Activated CD8-positive, alpha-beta memory T cell treated with anti-CD3 and anti-CD28 coated beads, Interleukin-2, amount 50 U/mL, for 24 hours (primary cell): ENCODE data around the gene TXNL4A.
"Not testable (repeated sequence)": the region's sequence is repeated elsewhere in the genome, so short reads cannot be mapped to it uniquely, and the experiment has no call there.

ENCODE experiments used
- DNase-seq: peaks from one replicate; pipeline ENCODE4 v3.0.0-alpha.2; 2020; ENCODE audit errors: extremely low read depth

TXNL4A gene

DNA sequence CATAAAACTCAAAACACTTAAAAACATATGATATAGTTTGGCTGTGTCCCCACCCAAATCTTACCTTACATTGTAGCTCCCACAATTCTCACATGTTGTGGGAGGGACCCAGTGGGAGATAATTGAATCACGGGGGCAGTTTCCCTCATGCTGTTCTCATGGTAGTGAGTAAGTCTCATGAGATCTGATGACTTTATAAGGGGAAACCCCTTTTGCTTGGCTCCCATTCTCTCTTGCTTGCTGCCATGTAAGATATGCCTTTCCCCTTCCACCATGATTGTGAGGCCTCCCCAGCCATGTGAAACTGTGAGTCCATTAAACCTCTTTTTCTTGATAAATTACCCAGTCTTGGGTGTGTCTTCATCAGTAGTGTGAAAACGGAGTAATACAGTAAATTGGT, 11.3 kb upstream of the TXNL4A start:
- not testable (repeated sequence) for DNase-seq

DNA sequence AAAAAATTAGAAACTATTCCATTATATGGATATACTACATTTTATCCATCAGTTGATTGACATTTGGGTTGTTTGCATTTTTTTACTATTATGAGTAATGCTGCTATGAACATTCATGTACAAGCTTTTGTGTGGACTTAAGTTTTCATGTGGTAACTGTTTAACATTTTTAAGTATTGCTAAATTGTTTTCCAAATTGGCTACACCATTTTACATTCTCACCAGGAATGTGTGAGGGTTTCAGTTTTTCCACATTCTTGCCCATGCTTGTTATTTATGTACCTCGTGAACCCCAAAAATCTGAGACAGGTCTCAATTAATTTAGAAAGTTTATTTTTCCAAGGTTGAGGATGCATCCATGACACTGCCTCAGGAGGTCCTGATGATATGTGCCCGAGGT, 3.1 kb upstream of the TXNL4A start:
- DNase-seq: no peak

DNA sequence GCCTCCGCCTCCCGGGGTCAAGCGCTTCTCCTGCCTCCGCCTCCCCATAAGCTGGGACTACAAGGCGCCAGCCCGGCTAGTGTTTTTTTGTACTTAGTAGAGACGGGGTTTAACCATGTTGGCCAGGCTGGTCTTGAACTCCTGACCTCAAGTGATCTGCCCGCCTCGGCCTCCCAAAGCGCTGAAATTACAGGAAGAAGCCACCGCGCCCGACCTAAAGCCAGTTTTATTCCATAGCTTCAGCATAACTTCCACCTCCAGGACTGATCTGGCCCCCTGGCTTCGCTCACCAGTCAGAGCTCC, 783 bp upstream of the TXNL4A start:
- DNase-seq: no peak

DNA sequence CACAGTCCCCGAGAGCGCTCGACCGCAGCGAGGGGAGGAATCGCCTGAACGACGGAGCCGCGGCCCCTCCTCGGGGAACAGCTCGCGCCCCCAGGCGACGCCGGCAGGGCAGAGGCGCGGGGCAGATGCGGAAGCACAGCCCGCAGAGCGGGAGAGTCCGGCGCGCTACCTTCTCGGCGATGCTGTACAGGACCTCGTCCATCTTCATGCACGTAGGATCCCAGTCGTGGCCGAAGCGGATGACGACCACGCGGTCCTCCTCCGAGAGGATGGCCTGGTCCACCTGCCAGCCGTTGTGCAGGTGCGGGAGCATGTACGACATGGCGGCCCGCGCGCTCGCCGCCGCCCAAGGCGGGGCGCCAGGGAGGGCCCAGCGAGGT, 302 bp downstream of the TXNL4A start:
- DNase-seq: no peak

DNA sequence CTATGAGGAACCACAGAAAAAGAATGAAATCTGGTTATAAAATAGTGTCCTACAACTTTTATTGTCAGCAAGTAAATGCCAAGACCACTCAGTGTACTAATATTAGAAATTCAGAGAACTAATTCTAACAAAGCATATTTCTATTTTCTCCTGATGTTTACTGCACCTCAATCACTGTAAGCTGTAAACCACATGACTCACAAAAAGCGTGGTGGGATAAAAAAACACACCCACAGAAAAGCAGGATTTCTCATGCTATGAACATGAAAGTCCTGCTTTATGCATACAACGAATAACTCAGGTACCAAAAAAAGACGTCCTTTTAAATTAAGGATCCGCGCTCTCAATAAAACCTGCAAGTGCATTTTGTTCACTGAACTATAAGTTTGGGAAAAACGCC, 797 bp downstream of the TXNL4A start:
- no peak for DNase-seq

DNA sequence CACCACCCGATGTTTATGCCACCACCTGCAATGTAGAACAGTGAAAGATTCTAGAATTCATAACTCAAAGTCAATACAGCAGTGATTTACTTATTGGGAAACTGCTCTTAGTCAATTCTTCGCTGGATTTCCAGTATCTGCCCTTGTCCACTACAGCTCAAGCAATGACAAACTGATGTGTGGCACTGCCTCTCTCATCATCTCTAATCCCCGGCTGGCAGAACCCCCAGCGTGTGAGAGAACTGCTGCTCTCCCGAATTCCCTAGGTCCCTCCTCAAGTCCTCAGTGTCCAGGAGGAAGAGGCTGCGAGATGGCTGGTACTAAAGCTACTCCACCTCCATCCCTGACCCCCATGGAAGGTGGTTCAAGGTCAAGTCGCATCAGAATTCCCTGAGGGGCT, 1.6 kb downstream of the TXNL4A start:
- no peak for DNase-seq

DNA sequence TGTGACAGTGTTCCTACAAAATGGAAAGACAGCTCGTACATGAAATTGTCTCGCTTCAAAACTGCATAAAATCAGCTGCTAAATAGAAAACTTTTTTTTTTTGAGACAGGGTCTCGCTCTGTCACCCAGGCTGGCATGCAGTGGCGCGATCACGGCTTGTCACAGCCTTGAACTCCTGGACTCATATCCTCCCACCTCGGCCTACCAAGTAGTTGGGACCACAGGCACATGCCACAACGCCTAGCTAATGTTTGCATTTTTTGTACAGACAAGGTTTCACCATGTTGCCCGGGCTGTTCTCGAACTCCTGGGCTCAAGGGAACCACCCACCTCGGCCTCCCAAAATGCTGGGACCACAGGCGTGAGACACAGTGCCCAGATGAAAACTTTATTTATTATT, 3.2 kb downstream of the TXNL4A start:
- no peak for DNase-seq

DNA sequence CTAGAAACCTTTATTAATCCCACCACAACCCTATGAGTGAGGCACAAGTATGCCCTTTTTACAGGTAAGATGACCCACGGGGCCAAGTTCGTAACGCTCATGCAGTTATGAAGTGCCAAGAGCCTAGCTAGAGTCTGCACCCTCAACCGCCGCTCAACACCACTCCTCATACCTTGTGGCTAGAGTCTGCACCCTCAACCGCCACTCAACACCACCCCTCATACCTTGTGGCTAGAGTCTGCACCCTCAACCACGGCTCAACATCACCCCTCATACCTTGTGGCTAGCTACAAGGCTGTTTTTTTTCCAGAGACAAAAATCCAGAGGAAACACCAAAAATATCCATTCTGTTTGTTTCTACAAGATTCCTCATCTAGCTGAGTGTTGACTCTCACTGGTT, 4.6 kb downstream of the TXNL4A start:
- no peak for DNase-seq

DNA sequence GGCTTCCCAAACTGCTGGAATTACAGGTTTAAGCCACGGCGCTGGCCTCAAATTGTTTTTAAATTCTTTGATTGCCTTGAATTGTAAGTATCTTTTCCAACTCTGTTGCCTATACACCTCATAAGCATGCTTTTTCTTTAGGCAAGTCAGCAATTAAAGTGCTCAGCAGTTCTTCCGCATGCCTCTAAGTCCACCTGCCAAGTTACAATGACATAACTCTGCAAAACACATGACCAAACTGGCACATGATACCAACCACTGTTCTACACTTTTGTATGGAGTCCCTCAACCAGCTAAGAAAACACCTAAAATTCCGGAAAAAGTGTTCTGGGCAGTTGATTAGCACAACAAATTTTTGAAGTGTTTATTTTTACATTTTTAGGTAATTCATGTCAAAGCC, 5.1 kb downstream of the TXNL4A start:
- DNase-seq: no peak

DNA sequence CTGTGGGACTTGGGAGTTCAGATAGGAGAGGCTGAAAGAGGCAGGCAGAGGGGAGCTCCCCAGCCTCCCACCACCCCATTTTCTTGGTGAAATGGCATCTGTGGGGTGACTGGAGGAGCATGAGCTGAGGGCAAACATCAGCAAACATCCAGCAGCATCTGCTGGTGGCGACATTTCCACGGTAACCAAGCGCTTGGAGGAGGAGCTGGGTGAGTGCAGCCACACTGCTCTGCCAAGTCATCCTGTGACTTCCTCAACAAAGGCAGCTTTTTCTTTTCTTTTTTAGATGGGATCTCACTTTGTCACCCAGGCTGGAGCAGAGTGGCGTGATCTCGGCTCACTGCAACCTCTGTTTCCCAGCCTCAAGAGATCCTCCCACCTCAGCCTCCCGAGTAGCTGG, 5.6 kb downstream of the TXNL4A start:
- no peak for DNase-seq

DNA sequence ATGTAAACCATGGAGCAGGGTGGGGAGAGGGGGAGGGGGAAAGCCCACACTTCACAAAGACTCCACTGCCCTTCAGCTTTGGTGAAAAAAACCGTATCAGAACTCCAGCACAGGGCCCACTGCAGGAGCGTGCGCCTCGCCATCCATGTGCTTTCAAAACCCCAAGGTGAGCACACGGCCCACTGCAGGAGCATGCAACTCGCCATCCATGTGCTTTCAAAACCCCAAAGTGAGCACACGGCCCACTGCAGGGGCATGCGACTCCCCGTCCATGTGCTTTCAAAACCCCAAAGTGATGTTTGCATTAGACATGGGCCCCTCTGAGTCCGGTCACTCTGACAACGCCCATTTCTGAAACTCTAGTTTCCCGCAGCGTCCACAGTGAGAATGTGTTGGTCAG, 7.8 kb downstream of the TXNL4A start:
- DNase-seq: no peak

DNA sequence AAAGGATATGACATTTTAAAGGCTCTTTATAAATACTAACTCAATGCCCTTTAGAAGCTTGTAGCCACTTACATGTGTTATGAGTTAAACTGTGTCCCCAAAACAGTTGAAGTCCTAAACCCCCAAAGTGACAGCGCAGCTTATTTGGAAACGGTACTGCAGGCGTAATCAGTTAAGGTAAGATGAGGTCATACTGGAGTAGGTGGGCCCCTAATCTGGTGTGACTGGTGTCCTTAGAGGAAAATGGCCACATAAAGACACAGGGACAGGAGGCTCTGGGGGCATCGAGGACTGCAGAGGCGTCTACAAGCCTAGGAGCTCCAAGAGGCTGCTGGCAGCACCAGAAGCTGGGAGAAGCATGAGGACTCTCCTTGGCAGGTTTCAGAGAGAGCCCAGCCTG, 8.5 kb downstream of the TXNL4A start:
- no peak for DNase-seq

DNA sequence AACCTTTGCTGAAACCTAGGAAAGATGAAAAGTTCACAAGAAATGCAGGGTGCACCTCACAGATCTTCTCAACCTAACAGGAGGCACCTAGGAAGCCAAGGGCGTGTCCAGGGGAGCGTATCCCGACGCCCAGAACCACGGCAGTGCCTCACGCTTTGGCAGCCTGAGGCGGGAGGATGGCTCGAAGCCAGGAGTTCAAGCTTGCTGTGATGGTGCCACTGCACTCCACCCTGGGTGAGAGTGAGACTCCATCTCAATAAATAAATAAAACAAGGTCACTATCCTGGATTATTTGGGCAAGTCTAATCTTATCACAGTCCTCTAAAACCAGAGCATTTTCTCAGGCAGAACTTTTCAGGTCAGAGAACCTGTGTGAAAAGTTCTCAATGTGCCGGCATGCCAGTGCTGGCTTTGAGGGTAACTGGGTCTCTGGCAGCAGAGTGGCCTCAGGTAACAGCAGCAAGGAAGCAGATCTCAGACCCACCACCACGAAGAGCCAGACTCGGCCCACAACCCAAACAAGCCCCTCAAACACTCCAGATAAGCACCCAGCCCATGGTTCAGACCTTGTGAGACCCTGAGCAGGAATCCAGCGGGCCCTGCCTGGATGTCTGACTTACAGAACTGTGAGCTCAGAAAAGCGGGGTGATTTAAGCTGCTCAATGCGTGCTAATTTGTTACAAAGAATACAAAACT, 12.2 kb downstream of the TXNL4A start:
- no peak for DNase-seq

DNA sequence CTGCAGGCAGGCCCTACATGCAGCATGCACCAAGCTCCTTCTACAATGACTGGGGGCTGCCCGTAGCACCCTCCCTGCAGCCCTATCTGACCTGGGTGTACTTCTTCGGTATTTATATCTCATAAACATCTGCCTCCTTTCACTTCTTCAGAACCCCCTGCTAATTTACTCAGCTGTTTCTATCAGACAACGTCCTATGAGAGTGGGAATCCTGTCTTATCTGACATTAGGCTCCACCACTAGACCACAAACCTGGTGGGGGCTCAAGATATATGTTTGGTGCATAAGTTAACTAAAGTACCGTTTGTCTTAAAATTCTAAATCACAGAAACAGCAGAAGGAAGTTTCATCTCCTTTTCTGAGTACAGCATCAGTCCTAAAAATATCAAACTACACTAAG, 13.3 kb downstream of the TXNL4A start:
- DNase-seq: no peak

DNA sequence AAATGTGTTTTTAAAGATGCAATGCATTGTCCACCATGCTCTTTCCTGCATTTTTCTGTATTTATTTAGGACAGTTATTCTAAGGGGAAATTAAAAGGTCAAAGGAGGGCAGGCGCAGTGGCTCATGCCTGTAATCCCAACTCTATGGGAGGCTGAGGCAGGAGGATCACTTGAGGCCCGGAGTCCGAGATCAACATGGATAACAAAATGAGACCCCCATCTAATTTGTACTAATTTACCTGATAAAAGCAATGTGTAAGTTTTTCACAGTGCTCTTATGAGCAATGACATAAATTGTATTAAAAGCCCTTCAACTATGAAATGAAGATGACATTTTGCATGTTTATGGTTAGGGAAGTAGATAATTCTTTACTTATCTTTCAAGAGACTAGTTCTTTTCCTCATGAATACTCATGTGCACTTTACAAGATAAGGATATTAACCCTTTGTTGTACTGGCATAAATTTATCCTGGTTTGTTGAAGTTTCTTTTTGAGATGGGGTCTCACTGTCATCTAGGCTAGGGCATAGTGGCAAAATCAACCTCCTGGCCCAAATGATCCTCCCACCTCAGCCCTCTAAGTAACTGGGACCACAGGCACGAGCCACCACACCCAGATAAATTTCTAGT, 14.2 kb downstream of the TXNL4A start:
- DNase-seq: no peak

DNA sequence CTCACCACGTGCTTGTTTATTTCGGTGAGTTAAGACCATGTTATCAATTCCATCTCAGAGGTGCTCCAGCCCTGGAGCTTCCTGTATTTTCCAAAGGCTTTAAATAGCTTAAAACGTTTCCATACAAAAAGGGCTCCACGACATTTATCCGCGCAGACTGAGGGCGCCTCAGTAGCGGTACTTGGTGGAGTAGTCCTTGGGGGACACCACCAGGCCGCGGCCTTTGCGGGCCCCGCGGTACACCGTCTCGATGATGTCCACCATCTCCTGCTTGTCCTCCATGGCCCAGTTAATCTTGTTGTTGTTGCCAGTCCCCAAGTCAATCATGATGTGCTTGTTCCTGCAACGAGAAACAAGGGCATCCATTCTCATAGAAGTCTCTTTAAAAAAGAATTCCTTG, 14.8 kb downstream of the TXNL4A start:
- DNase-seq: no peak

DNA sequence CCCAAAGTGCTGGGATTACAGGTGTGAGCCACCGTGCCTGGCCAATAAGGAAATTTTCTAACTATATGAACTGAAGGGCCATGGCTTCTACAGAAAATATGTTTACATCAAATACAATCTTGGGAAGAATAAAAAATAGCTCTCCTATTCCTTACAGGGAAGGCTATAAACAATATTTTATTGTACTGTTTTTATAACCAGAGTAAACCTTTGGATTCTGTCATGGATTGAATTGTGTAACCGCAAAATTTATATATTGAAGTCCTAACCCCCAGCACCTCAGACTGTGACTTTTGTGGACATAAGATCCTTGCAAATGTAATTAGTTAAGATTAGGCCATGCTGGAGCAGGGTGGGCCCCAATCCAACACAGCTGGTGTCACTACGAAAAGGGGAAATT, 15.6 kb downstream of the TXNL4A start:
- DNase-seq: no peak

DNA sequence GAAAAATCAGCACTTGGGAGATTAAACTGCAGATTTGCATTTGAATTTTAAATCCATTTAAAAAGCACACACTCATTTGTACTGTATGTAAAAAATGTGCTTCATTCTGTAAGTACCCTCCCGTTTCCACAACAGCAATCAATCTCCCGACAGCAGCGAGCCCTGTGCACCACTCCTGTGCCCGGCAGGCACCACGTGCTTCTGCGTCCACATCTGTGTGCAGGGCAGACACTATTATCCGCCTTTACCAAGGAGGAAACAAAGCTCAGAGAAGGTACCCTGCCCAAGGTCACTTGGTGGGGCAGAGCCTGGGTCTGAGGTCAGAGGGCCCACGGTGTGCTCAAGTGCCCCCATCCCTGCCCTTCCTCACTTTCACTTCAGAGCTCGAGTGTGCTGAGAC, 16.4 kb downstream of the TXNL4A start:
- no peak for DNase-seq

DNA sequence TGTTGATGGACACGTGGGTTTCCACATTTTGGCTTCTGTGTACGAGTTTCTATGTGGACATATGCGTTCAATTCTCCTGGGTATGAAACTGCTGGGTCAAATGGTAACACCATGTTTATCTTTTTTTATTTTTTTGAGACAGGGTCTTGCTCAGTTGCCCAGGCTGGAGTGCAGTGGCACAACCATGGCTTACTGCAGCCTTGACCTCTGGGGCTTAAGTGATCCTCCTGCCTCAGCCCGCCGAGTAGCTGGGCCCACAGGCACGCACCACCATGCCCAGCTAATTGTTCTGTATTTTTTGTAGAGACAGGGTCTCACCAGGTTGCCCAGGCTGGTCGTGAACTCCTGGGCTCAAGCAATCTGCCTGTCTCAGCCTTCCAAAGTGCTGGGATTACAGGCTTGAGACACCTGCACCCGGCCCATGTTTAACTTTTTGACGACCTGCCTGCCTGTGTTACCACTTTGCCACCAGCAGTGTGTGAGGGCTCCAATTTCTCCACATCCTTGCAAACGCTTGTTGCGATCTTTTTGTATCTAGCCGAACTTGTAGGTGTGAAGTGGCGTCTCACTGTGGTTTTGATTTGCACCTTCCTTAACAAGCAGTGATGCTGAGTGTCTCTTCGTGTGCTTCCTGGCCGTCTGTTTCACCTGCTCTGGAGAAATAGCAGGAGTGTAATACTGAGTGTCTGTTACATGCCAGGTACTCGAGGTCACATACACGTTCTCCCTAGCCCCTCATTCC, 17.0 kb downstream of the TXNL4A start:
- DNase-seq: no peak

DNA sequence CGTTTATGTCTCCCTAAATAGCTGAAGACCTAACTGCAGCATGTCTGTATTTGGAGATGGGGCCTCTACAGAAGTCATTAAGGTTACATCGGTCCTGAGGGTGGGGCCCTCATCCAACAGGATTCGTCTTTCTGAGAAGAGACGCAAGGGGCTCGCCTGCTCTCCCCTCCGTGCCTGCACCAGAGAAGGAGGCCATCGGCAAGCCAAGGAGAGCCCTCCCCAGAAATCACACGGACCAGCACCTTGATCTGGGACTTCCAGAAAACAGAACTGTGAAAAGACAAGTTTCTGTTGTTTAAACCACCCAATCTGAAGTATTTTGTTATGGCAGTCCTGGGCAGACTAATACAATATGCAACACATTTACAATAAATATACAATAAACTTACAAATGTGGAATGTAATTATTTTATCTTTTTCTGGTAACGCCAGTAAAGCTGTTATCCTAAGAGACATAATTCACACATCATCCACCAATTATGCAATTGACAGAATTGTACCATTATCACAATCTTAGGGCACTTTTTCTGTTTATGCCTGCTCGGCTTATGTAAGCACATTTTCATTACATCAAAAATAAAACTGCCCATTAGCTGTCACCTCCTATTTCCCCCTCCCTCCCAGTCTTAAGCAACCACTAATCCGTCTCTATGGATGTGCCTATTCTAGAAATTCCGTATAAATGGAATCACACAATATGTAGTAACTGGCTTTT, 17.8 kb downstream of the TXNL4A start:
- DNase-seq: no peak

DNA sequence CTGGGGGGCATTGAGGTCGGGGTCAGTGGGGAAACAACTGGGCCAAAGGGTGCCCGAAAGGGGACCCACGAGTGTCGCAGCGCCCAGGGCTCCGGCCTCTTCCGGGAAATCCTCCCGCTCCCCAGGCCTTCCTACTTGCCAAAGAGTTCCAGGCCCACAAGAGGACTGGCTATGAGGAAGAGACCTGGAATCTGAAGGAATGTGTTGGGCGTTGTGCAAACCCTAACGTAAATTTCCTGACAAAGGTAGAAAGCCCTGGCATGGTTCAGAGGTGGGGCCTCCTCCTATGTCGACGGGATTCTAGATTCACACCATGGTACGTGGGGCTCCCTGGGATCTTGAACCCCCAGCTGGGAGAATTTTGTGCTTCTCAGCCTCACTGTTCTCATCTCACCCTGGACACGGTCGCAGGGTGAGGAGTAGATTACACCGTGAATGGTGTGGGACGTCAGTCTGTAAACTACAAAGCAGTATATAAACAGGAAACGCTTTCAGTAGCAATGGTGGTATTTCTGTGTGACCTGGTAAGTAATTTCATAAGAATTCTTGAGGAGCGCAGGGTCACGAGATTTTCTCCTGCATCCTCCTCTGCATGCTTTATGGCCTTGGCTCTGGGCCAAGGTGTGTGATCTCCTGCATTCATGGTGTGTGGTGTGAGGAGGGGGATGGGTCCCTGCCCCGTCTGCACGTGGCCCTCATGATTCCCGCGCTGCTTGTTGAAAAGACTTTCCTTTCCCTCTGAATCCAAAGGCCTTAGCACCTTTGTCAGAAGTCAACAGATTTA, 23.1 kb downstream of the TXNL4A start:
- no peak for DNase-seq
